CD4-positive, alpha-beta T cell treated with Interferon gamma for 1 hour (primary cell): Measurements from ENCODE around the gene TMEM163.
"Not testable (repeated sequence)": the region's sequence is repeated elsewhere in the genome, so short reads cannot be mapped to it uniquely, and the experiment has no call there.

Source experiments
- DNase-seq: peaks from one replicate; pipeline ENCODE4 v3.0.0-alpha.2; 2020

Gene TMEM163

GRCh38 chr2:134609924-134610513 is 108.8 kb downstream of the TMEM163 start:
- no peak for DNase-seq

- no peak for DNase-seq
Observed at GRCh38 chr2:134603966-134604365, 114.8 kb downstream of the TMEM163 start.

- no peak for DNase-seq
Observed at GRCh38 chr2:134602666-134603065, 116.1 kb downstream of the TMEM163 start.

GRCh38 chr2:134601264-134601663 is 117.5 kb downstream of the TMEM163 start:
- no peak for DNase-seq

DNA sequence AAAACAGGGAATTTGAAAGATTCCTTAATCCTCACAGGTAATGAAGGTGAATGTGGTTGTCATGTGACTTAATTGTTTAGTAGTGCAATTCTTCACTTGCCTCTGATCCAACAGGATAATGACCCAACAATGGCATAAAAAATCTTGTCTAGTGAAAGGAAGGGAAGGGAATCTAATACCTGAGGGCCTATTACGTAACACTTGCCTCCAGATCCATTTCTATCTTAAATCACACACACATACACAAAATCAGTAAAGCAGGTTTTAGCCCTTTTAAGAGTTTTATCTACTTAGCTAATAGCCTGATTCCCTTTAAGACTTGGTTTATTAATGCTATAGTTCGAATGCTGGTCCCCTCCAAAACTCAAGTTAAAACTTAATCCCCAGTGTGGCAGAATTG is 118.6 kb downstream of the TMEM163 start:
- DNase-seq, result no peak

DNA sequence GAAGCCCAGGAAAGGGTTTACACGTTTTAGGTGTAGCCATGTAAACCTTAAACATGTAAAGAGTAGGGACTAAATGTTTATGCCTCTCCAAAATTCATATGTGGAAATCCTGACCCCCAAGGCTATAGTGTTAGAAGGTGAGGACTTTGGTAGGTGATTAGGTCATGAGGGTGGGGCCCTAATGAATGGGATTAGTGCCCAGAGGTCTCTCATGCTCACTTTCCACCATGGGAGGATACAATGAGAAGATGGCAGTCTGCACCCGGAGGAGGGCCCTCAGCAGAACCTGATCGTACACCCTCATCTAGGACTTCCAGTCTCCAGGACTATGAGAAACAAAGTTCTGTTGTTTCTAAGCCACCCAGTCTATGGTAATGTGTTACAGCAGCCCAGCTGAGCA is 119.6 kb downstream of the TMEM163 start:
- DNase-seq, result no peak

DNA sequence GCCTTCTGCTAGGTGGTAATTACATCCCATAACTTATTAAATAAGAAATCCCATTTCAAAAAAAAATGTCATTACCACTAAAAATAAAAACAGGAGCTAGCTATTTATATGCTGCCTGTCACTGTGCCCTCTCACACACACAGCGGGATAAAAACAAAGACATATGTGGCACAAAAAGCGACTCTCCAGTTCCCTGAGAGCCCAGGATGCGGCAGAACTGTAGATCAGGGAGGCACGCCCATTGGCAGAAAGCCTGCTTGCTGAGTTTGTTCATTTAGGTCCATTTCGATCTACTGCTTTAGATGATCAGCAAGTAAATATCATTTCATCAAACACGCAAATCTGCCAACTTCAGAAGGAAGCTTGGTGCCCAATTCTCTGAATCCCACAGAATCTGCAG is 124.4 kb downstream of the TMEM163 start:
- no peak for DNase-seq

GRCh38 chr2:134593519-134593918 is 125.3 kb downstream of the TMEM163 start:
- no peak for DNase-seq

DNA sequence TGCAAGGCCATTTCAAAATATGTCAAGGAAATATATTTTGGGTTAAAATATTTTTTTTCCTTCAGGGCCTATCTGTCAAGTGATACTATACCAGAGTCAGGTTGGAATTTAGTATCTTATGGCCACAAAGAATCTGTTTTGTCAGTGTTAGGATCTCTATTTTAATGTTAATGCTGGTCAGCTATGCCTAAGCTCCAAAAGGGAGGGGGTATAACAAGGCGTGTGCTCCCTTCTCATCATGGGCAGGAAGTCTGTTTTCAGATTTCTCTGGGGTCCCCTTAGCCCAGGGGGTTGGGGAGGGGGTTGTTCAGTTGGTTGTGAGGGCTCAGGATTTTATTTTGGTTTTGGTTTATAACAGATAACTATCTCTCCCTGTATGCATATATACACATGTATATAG is 126.4 kb downstream of the TMEM163 start:
- DNase-seq, result no peak

GRCh38 chr2:134591526-134591925 is 127.3 kb downstream of the TMEM163 start:
- DNase-seq, result no peak

DNA sequence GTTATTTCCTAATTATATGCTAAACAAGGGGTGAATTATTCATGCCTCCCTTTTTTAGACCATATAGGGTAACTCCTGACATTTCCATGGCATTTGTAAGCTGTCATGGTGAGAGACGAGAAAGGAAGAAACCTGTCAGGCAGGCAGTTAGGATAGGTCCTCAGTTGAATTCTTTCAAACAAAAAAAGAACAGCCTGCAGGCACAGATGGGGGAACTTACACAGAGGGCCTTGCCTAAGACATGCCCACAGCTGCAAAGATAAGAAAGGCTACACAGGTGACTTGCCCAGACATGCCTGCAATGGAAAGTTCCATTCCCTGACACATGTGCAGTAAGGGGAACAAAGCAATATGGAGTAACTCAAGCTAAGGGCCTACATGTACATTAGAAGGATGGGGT is 128.1 kb downstream of the TMEM163 start:
- no peak for DNase-seq

GRCh38 chr2:134589171-134590083 is 129.4 kb downstream of the TMEM163 start:
- DNase-seq, result not testable (repeated sequence)

DNA sequence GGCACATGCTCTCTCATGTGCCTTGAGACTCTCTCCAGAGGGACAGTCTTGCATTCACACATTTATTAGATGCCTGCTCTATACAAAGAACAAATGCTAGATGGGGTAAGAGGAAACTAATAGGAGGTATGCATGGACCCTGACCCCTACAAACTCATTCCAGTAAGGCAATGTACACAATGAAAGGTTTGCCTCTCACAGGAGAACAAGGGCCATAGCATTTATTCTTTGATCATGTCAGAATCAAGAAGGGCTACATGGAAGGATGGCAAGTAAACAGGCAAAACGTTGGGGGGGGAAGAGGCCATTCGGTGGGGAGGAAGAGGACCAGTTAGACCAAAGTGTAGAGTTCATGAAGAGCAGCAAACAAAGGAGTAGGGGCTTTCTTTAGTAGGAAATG is 130.2 kb downstream of the TMEM163 start:
- DNase-seq, result no peak

DNA sequence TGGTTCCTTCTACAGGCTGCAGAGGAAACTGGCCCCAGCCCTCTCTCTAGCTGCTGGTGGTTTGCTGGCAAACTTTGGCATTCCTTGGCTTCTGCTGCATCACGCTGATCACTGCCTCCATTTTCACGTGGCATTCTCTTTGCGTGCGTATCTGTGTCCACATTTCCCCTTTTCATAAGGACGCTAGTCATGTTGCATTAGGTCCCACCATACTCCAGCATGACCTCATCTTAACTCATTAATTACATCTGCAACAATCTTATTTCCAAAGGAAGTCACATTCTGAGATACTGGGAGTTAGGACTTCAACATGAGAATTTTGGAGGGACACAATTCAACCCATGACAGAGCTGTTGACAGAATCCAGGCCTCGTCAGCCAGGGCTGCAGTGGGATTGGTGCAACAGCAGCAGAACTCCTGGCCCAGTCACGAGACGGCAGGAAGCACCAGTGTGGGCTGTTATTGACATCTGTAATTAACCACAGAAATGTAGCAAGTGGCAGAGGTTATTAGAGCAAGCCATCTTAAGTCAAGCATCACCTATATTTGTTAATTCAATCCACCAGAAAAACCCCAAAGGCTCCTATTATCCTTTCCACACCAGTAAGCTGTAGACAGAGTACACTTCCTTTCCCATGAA is 132.4 kb downstream of the TMEM163 start:
- no peak for DNase-seq

DNA sequence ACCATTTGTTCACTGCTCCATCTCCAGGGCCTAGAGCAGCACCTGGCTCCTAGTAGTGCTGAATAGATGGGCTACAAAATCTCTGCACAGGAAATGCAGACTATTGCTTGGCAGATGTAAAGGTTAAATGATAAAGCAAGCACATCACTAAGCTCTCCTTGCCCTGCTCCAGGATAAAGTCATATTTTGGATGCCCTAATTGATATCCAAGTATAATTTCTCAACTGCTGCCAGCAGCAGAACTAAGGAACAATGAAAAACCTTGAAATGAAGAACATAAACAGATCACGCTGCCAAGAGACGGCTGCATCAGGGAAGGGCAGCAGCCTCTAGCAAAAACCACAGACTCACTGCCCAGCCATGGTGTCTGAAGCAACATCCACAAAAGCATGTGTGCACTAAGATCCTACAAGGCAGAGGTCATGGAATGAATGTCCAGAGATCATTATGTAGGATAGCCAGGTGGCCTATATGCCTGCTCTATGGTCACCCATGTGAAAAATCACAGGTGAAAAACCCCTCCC is 134.7 kb downstream of the TMEM163 start:
- DNase-seq, result no peak

DNA sequence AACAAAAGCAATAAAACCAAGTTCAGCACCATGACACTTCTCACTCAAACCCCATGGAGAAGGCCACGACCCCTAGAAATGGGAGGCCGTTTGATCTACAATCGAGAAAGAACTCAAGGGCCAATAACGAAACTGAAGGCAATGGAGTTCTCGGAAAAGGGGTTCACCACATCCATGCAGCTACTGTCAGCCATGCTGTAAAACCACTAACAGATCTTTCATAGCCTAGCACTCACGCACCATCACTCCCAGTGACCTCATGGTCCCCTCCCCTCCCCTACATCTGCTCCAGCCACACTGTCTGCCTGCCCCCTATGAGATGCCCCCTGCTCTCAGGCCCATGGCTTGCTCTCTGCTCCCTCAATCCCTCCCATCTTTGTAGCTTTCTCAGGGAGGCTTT is 135.3 kb downstream of the TMEM163 start:
- DNase-seq, result no peak

DNA sequence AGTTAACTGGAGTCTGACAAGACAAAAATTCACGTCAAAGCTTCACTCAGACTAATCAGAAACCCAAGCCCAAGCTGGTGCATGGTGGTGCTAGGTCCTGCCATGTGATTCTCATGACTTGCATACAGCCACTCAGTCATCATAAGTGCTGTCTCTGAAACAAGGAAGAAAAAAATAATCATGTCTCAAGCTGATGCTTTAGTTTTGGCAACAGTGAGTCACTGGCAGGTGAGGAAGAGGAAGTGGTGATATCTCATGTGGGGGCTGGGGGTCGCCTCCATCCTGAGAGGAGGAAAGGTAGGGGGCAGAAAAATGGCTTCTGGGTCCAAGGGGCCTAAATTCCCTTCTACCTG is 136.3 kb downstream of the TMEM163 start:
- DNase-seq, result no peak

DNA sequence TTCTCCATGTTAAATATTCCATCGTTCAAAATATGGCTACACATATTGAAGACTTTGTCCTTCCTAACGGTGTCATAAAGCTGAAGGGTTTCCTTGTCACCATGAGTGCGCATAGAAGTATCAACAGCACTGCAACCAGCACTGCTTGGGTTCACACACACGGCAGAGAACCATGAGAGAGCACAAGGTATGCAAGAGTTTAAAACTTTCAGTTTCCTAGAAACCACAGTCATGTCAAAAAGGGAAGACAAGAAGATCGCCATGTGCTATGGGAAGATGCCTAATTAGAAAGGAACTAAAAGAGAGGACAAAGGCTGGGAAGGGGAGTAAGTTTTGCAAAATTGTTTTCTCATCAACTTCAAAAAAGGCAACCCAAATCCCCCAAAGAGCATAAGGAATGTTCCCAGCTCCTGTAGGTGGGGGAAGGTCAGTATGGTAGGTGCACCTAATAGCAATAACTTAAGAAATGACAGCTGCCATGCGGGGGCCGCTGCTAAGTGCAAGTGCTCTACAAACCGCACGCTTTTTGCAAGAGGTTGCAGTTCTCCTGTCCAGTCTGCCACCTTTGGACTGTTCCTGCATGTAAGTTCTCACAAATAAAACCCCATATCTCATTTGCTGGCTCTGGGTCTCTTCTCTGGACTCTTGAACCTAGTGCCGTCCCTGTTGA is 136.8 kb downstream of the TMEM163 start:
- DNase-seq, result no peak

- DNase-seq, result no peak
Observed at GRCh38 chr2:134578316-134578715, 140.5 kb downstream of the TMEM163 start.

GRCh38 chr2:134576478-134576877 is 142.3 kb downstream of the TMEM163 start:
- no peak for DNase-seq

DNA sequence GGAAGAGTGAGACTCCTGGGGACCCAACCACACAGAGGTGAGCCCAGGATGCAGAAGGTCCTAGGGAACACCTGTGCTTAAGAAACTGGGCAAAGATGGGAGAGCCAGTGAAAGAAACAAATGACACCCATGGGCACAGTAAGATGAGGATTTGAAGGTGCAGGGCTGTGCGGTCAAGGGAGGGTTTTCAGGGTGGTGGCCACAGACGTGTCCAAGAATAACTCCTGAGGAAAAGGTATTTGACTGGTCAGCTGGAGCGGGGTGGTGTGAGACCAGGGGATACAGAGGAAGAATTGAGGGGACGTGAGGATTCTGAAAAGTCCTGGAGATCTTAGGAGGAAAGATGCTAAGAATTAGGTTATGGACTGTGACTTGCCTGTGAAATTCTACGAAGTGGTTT is 142.9 kb downstream of the TMEM163 start:
- no peak for DNase-seq

DNA sequence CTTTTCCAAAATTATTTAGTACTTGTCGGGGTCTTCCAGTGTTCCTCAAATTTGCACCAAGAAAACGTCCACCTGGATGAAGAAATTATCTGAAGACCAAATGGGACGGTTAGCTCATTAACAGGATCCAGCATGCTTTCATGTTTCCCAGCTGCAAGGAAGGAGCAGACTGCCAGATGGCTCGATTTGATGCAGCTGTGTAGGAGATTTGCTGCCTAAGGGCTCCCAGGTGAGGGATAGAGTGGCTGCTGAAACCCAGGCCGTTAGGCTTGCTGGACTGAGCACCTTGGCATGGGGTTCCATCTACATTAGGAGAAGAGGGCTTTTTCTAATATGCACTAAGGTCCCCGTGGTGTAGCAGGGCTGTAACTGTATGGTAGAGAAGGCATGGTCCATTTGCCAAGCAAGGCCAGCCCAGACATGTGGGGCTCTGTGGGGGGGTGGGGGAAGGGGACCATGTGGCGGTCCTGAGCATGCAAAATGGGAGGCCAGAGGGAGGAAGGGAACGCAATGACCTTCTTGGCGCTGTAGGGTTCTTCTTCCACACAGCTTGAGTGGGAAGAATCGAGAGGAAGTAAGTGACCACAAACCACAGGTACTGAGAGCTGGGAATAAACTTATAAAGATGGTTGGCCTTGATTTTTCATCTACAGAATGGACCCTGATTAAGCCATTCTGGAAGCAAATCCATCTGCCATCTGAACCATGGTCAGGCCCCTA is 144.0 kb downstream of the TMEM163 start:
- DNase-seq, result no peak

- no peak for DNase-seq
Observed at GRCh38 chr2:134573724-134574123, 145.1 kb downstream of the TMEM163 start.
